BE2C (cell line): ENCODE data around the gene POLD3.

Source experiments
- DNase-seq: peaks from one replicate; pipeline ENCODE4 v3.0.0-alpha.2; 2020
- H3K27me3 ChIP-seq: fragments of 250-450 bp; sonication (Bioruptor Pico); 2 replicates; pipeline ENCODE4 v1.5.1; 2020; ENCODE audit warnings: mild to moderate bottlenecking
- H3K36me3 ChIP-seq: fragments of 250-450 bp; sonication (Bioruptor Pico); 2 replicates; pipeline ENCODE4 v1.5.1; 2020; ENCODE audit warnings: mild to moderate bottlenecking
- H3K4me1 ChIP-seq: fragments of 250-450 bp; sonication (Bioruptor Pico); 2 replicates; pipeline ENCODE4 v1.5.1; 2020
- H3K4me3 ChIP-seq: 2 replicates; pipeline ENCODE4 v1.5.1; 2011; ENCODE audit warnings: low read depth, low read length
- H3K9me3 ChIP-seq: fragments of 250-450 bp; sonication (Bioruptor Pico); 2 replicates; pipeline ENCODE4 v1.5.1; 2020
- TF ChIP-seq, protein P1 (sequence below): IDR thresholded peaks from 2 replicates; pipeline ENCODE4 v1.5.1; 2012; ENCODE audit warnings: mild to moderate bottlenecking, low read depth, low read length

The POLD3 gene

DNA sequence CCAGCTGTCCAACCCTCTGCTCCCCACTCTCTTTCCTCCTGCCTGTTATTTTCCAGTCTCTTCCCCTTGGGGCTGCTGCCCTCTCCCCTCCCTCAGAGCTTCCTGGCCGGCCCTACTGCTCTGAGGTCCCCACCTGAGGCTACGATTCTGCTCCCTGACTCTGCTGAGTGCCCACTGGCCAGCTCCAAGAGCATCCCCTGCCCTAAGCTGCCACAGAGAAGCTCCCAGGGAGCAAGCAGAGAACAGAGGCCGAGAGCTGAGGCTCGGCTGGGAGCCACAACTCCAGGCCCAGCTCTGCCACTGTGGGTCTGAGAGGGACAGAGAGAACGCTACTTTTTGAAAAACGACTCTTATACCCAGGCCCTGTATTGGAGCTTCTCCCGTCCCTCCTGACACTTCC is 77.8 kb downstream of the POLD3 start:
- no peaks in the 10 kb centered on the region for H3K27me3 ChIP-seq
- DNase-seq: no peak

GRCh38 chr11:74671520-74672196 is 79.3 kb downstream of the POLD3 start:
- no peaks in the 10 kb centered on the region; the same call in 1 of the 2 replicates for H3K9me3 ChIP-seq
- H3K4me1 ChIP-seq: peaks cover 3% of the 10 kb centered on the region; the same call in 1 of the 2 replicates
- no peaks in the 10 kb centered on the region for H3K27me3 ChIP-seq
- no peaks in the 10 kb centered on the region for H3K36me3 ChIP-seq
- TF ChIP-seq, protein P1, sequence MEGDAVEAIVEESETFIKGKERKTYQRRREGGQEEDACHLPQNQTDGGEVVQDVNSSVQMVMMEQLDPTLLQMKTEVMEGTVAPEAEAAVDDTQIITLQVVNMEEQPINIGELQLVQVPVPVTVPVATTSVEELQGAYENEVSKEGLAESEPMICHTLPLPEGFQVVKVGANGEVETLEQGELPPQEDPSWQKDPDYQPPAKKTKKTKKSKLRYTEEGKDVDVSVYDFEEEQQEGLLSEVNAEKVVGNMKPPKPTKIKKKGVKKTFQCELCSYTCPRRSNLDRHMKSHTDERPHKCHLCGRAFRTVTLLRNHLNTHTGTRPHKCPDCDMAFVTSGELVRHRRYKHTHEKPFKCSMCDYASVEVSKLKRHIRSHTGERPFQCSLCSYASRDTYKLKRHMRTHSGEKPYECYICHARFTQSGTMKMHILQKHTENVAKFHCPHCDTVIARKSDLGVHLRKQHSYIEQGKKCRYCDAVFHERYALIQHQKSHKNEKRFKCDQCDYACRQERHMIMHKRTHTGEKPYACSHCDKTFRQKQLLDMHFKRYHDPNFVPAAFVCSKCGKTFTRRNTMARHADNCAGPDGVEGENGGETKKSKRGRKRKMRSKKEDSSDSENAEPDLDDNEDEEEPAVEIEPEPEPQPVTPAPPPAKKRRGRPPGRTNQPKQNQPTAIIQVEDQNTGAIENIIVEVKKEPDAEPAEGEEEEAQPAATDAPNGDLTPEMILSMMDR: no peak
- H3K4me3 ChIP-seq: no peak overlapping the region
- DNase-seq: no peak

More for the DNA sequence above, 77.8 kb downstream of the POLD3 start:
- peaks cover 3% of the 10 kb centered on the region; the same call in 1 of the 2 replicates for H3K4me1 ChIP-seq
- H3K4me3 ChIP-seq: no peak overlapping the region
- H3K9me3 ChIP-seq: no peaks in the 10 kb centered on the region; the same call in 1 of the 2 replicates
- no peaks in the 10 kb centered on the region for H3K36me3 ChIP-seq
- TF ChIP-seq, protein P1: no peak

GRCh38 chr11:74672332-74672955 is 80.1 kb downstream of the POLD3 start:
- Histone ChIP-seq H3K36me3 (no peaks in the 10 kb centered on the region), H3K4me1 (peaks cover 3% of the 10 kb centered on the region; the same call in 1 of the 2 replicates), H3K4me3 (no peak overlapping the region), H3K9me3 (no peaks in the 10 kb centered on the region; the same call in 1 of the 2 replicates), H3K27me3 (no peaks in the 10 kb centered on the region)
- TF ChIP-seq, protein P1: no peak
- no peak for DNase-seq

GRCh38 chr11:74672956-74673692 is 80.7 kb downstream of the POLD3 start:
- H3K9me3 ChIP-seq: no peaks in the 10 kb centered on the region; the same call in 1 of the 2 replicates
- TF ChIP-seq, protein P1: no peak
- no peak overlapping the region for H3K4me3 ChIP-seq
- H3K36me3 ChIP-seq: no peaks in the 10 kb centered on the region
- H3K27me3 ChIP-seq: no peaks in the 10 kb centered on the region
- H3K4me1 ChIP-seq: peaks cover 3% of the 10 kb centered on the region; the same call in 1 of the 2 replicates
- DNase-seq: peak; percentile 69

GRCh38 chr11:74673693-74674360 is 81.4 kb downstream of the POLD3 start:
- H3K9me3 ChIP-seq: no peaks in the 10 kb centered on the region; the same call in 1 of the 2 replicates
- no peaks in the 10 kb centered on the region for H3K36me3 ChIP-seq
- peaks cover 3% of the 10 kb centered on the region; the same call in 1 of the 2 replicates for H3K4me1 ChIP-seq
- no peaks in the 10 kb centered on the region for H3K27me3 ChIP-seq
- no peak for DNase-seq
- TF ChIP-seq, protein P1: no peak
- H3K4me3 ChIP-seq: no peak overlapping the region
